ENCODE data around the gene MEIS1. TPM values are rescaled to one million over a fixed set of nuclear protein-coding genes. Genes with fewer than 3 reads are reported as not detected.
A peak's percentile ranks its signal among the peaks of the same experiment; 100 is the strongest.

Gene MEIS1
- total RNA-seq, 1 experiment from 2014 or later, result 4.1 TPM

DNA sequence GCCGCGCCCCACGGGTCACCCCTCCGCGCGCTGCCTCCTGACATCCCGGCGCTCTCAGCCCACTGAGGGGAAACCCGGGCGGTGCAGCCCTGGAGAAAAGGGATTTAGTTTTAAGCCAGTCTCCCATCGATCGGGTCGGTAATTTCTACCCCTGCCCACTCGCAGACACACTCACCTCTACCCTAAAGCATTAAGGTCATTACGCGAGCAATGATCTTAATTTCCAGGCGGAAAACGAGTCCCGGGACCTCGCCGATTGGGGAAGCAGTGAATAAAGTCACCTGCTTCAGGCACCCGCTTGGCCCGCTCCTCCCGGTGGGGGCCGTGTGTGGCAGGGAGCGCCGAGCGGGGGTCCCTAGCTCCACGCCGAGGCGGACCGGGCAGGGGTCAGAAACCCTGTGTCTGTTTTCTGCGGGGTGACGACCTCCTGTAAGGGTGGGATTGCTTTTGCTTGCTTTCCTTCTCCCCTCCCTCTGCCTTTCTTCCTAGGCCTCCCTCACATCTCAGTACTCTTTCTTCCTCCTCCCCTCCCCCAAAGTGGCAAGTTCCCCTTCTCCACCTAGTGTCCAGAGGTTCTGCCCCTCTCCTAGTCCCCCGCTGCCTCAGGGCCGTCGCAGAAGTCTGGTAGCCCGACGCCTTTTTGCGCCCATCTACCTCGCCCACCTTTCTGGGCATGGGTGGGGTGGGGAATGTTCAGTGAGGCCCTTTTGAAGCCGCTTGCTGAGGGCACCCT lies 142.6 kb downstream of the MEIS1 start:
- intact Hi-C loops (cut with micrococcal nuclease), result loop anchor here (5.0 to 10.0 kb wide), 7 partner anchors 647 to 1270 kb away; partner anchors contain the start of gene ETAA1
- Histone ChIP-seq H3K36me3 (ENCODE audit: low read depth, low read length) (no peaks in the 10 kb centered on the region), H3K9ac (ENCODE audit: low read length) (0 out of 2 replicates have a peak overlapping the region, but pooled peaks have one; percentile 1), H3K79me2 (ENCODE audit: low read length) (no peaks in the 10 kb centered on the region), H2AFZ (ENCODE audit: low read length) (peak overlapping the region; percentile 78), H3K27ac (ENCODE audit: low read length) (no peak overlapping the region), H3F3A (ENCODE audit: low read length, unreplicated experiment) (no peaks in the 10 kb centered on the region), H4K20me1 (ENCODE audit: low read length) (no peaks in the 10 kb centered on the region), H3K4me1 (ENCODE audit: insufficient read depth, low read length) (peaks cover 17% of the 10 kb centered on the region), H3K27me3 (ENCODE audit: low read length) (peaks cover 61% of the 10 kb centered on the region), H3K4me2 (ENCODE audit: low read length) (peak overlapping the region; percentile 98), H3K9me3 (ENCODE audit: low read length) (no peaks in the 10 kb centered on the region), H3K4me3 (ENCODE audit: low read length) (peak overlapping the region; percentile 76), H3K9me2 (replicated peaks; ENCODE audit: low read length) (no peaks in the 10 kb centered on the region)
- BruUV-seq (replicated peaks), result no TSS peak
- POLR2A ChIA-PET (ENCODE audit: unreplicated experiment), result no interaction called here
- CTCF ChIA-PET, result no interaction called here
- DNase-seq (no peak), ATAC-seq (peak; percentile 16)
- TF ChIP-seq EZH2 (IDR thresholded peaks at IDR 0.05; ENCODE audit: low read length, unreplicated experiment), result no peak
- TF ChIP-seq, protein P1, sequence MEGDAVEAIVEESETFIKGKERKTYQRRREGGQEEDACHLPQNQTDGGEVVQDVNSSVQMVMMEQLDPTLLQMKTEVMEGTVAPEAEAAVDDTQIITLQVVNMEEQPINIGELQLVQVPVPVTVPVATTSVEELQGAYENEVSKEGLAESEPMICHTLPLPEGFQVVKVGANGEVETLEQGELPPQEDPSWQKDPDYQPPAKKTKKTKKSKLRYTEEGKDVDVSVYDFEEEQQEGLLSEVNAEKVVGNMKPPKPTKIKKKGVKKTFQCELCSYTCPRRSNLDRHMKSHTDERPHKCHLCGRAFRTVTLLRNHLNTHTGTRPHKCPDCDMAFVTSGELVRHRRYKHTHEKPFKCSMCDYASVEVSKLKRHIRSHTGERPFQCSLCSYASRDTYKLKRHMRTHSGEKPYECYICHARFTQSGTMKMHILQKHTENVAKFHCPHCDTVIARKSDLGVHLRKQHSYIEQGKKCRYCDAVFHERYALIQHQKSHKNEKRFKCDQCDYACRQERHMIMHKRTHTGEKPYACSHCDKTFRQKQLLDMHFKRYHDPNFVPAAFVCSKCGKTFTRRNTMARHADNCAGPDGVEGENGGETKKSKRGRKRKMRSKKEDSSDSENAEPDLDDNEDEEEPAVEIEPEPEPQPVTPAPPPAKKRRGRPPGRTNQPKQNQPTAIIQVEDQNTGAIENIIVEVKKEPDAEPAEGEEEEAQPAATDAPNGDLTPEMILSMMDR (conservative IDR thresholded peaks at IDR 0.05; ENCODE audit: low read depth, low read length), result no peak
- no peak for TF ChIP-seq EZH2phosphoT487 (IDR thresholded peaks at IDR 0.05; ENCODE audit: borderline replicate concordance, low read length)

DNA sequence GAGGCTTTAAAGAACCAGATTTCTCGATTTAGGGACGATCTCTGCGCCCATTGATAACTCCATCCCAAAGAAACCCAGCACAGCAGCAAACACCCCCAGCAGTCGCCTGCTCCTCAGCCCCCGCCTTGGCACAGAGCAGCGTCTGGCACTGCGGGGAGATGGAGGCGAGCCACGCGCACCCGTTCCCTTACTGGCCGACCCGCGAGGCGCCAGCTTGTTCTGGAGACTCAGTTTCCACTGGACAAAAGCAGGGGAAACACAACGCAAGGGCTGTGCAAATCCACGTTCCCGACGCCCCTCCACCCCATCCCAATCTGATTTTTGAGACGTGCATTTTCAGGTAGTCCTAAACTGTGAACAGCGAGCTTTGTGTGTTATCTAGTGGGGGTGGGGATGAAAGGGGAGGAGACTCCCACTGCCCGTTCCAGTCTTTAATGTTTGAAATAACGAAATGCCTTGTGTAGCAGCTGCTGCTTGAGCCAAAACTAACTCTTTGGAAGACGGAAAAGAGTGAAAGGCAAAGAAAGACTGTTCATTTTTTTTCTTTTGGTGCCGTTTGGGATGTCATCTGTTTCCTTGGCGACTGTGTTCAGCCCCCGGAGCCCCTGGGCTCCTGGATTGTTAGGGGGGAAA lies 143.2 kb downstream of the MEIS1 start:
- H3K9me3 ChIP-seq (ENCODE audit: low read length), result no peaks in the 10 kb centered on the region
- no peak overlapping the region for H3K27ac ChIP-seq (ENCODE audit: low read length)
- intact Hi-C loops (cut with micrococcal nuclease), result loop anchor here (5.0 to 10.0 kb wide), 7 partner anchors 647 to 1269 kb away; partner anchors contain the start of gene ETAA1
- H3F3A ChIP-seq (ENCODE audit: low read length, unreplicated experiment), result no peaks in the 10 kb centered on the region
- DNase-seq (no peak), ATAC-seq (no peak)
- no peak overlapping the region for H3K9ac ChIP-seq (ENCODE audit: low read length)
- H3K4me2 ChIP-seq (ENCODE audit: low read length), result 0 out of 2 replicates have a peak overlapping the region, but pooled peaks have one; percentile 98
- peaks cover 68% of the 10 kb centered on the region for H3K27me3 ChIP-seq (ENCODE audit: low read length)
- CTCF ChIA-PET, result no interaction called here
- no TSS peak for BruUV-seq (replicated peaks)
- H3K4me1 ChIP-seq (ENCODE audit: insufficient read depth, low read length), result peaks cover 17% of the 10 kb centered on the region
- no peak overlapping the region for H3K4me3 ChIP-seq (ENCODE audit: low read length)
- no peaks in the 10 kb centered on the region for H3K79me2 ChIP-seq (ENCODE audit: low read length)
- TF ChIP-seq EZH2 (IDR thresholded peaks at IDR 0.05; ENCODE audit: low read length, unreplicated experiment) (no peak), EZH2phosphoT487 (IDR thresholded peaks at IDR 0.05; ENCODE audit: borderline replicate concordance, low read length) (no peak)
- TF ChIP-seq, protein P1 (conservative IDR thresholded peaks at IDR 0.05; ENCODE audit: low read depth, low read length), result no peak
- no peaks in the 10 kb centered on the region for H3K9me2 ChIP-seq (replicated peaks; ENCODE audit: low read length)
- no peaks in the 10 kb centered on the region for H4K20me1 ChIP-seq (ENCODE audit: low read length)
- H3K36me3 ChIP-seq (ENCODE audit: low read depth, low read length), result no peaks in the 10 kb centered on the region
- POLR2A ChIA-PET (ENCODE audit: unreplicated experiment), result no interaction called here
- H2AFZ ChIP-seq (ENCODE audit: low read length), result no peak overlapping the region
